Kidney tubule cell (primary cell): Measurements from ENCODE around the gene ELP2.
"Not testable (repeated sequence)": the region's sequence is repeated elsewhere in the genome, so short reads cannot be mapped to it uniquely, and the experiment has no call there.

ENCODE experiments used
- DNase-seq: peaks from one replicate; pipeline ENCODE4 v3.0.0-alpha.2; 2018; ENCODE audit warnings: low spot score

The ELP2 gene, protein sequence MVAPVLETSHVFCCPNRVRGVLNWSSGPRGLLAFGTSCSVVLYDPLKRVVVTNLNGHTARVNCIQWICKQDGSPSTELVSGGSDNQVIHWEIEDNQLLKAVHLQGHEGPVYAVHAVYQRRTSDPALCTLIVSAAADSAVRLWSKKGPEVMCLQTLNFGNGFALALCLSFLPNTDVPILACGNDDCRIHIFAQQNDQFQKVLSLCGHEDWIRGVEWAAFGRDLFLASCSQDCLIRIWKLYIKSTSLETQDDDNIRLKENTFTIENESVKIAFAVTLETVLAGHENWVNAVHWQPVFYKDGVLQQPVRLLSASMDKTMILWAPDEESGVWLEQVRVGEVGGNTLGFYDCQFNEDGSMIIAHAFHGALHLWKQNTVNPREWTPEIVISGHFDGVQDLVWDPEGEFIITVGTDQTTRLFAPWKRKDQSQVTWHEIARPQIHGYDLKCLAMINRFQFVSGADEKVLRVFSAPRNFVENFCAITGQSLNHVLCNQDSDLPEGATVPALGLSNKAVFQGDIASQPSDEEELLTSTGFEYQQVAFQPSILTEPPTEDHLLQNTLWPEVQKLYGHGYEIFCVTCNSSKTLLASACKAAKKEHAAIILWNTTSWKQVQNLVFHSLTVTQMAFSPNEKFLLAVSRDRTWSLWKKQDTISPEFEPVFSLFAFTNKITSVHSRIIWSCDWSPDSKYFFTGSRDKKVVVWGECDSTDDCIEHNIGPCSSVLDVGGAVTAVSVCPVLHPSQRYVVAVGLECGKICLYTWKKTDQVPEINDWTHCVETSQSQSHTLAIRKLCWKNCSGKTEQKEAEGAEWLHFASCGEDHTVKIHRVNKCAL

DNA sequence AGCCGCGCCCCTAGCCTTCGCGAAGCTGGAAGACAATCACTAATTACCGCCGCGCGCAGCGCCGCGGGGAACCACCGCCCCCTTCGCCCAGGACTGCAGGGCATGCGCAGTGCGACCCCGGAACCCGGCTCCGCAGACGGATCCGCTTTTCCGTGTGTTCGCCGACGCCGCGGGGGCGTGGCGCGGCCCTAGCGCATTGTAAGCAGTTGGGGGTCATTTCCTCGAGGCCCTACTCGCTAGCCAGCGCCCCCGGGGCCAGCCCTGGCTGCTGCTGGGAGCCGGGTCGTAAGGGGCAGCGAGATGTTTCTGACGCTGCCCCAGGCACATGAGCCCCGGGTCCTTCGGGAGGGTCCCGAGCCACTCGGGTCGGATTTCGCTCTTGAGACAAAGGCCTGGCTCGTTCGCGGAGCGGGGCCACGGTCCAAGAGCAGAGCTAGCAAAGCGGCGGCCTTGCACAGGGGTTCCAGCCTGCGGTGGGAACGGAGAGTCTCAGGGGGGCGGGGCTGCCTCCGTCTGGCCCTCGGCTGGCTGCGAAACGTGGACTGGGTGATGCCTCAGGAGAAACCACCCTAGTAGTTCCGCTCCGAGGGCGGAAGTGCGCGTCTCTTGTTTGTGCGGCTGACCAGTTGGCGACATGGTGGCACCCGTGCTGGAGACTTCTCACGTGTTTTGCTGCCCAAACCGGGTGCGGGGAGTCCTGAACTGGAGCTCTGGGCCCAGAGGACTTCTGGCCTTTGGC, at the start of gene ELP2, which contains the start of gene SLC39A6:
Gene ELP2, plus strand, starts transcription at position 600 of the 739 bp plus-strand sequence. Its CDS starts 35 bp downstream, at position 635.
Gene SLC39A6, minus strand, starts transcription at position 41 of the 739 bp plus-strand sequence. CDS start 2,333 bp downstream, outside the sequence.
- DNase-seq: peak; percentile 95

DNA sequence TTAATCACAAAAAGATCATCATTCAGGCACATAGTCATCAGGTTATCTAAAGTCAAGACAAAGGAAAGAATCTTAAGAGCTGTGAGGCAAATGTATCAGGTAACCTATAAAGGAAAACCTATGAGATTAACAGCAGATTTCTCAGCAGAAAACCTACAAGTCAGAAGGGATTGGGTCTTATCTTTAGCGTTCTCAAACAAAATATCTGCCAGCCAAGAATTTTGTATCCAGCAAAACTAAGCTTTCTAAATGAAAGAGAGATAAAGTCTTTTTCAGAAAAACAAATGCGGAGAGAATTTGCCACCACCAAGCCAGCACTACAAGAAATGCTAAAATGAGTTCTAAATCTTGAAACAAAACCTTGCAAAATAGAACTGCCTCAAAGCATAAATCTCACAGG, 48.6 kb upstream of the ELP2 start:
- not testable (repeated sequence) for DNase-seq

DNA sequence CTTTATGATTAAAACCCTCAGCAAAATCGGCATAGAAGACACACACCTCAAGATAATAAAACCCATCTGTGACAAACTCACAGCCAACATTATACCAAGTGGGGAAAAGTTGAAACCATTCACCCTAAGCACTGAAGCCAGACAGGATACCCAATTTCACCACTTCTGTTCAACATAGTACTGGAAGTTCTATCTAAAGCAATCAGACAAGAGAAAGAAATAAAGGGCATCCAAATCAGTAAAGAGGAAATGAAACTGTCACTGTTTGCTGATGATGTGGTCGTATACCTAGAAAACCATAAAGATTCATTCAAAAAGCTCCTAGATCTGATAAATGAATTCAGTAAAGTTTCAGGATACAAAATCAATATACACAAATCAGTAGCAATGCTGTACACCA, 46.0 kb upstream of the ELP2 start:
- DNase-seq: no peak

DNA sequence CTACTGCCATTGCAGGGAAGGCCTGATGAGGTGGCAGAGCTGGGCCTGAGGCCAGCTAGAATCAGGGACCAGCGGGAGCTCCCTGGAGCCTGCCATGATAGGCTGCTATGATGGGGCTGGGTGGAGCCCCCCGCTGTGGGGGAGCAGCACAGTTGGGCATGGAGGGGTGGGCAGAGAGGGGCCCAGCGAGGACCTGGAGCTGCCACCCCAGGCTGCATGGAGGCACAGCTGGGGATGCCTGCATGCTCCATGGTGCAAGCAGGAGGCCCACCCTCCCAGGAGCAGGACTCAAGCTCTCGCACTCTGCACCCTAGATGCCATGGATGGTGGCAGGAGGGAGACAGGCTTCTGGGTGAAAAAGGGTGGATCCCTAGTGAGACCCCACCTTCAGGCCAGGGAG, 44.5 kb upstream of the ELP2 start:
- DNase-seq: no peak

DNA sequence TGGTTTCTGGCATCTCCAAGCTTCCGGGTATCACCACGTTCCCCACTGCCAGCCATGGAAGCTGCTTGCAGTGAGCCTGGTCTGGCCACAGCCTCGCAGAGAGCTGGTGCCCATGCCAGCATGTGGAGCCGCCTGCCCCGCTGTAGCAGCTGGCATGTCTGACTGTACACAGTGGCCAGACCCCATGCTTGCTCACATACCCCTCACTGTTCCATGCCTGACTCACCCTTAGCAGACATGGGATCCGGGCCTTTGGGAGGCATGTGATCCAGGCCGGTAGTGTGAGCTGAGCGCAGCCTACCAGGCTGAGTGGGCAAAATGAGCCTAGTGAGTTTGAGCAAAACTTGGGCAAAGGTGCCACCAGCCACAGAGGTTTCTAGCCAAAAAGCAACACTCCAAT, 43.5 kb upstream of the ELP2 start:
- no peak for DNase-seq

DNA sequence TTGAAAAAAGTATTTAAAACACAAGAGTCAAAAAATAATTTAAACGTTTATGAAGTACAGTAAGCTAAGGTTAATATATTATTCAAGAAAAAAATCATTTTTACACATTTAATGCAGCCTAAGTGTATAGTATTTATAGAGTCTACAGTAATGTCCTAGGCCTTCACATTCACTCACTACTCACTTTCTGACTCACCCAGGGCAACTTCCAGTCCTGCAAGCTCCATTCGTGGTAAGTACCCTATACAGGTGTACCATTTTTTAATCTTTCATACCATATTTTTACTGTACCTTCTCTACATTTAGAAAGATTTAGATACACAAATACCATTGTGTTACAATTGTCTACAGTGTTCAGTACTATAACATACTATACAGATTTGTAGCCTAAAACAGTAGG, 41.4 kb upstream of the ELP2 start:
- DNase-seq: peak; percentile 22

DNA sequence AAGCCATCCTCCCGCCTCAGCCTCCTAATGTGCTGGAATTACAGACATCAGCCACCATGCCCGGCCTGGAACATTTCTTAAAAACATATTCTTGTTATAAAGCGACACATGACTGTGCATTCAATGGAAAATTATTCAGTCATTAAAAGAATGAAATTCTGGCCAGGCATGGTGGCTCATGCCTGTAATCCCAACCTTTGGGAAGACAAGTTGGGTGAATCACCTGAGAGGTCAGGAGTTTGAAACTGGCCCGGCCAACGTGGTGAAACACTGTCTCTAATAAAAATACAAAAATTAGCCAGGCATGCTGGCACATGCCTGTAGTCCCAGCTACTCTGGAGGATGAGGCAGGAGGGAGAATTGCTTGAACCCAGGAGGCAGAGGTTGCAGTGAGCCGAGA, 40.7 kb upstream of the ELP2 start:
- DNase-seq: peak; percentile 72

DNA sequence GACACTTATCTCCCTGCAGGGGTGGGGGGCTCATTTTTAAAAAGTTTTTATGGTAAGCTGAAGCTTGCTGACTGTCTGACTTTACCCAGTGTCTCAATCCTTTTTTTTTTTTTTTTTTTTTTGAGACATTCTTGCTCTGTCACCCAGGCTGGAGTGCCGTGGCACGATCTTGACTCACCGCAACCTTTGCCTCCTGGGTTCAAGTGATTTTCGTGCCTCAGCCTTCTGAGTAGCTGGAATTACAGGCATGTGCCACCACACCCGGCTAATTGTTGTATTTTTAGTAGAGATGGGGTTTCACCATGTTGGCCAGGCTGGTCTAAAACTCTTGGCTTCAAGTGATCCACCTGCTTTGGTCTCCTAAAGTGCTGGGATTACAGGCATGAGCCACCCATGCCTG, 37.6 kb upstream of the ELP2 start:
- peak; percentile 66 for DNase-seq

DNA sequence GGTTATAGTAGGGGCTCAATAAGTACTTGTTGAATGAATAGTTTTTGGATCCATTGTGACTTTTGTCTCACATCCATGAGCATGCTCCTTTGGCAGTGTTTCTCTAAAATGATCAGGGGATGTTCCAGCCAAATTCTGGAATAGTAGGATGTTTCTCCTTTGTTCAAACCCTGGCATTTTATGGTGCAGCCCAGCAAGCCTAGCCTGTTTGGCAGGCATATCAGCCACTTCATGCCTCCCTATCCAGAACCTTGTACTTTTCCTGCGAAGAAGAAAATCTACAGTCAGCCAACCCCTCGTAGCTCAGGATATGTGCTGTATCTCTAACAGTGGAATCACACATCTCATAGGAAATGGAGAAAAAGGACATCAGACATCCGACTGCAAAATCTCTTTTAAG, 35.3 kb upstream of the ELP2 start:
- no peak for DNase-seq

DNA sequence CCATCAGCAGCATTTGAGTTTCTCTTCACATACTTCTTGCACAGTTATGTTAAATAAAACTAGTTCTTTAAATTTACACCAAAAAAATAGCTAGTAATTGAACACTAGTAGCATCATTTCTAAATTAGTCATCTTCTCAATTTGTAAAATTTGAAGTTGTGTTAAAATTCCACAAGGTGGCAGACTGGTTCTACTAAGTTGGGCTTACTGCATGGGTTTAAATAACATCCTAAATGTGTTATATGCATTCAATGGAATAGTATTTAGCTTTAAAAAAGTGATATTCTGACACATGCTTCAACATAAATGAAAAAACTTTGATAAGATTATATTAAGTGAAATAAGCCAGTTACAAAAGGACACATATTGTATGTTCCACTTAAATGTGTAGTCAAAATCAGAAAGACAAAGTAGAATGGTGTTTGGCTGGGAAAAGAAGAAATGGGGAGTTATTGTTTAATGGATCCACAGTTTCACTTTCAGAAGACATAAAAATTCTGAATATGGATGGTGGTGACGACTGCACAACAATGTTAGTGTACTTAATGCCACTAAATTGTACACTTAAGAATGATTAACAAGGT, 33.7 kb upstream of the ELP2 start:
- peak; percentile 74 for DNase-seq

DNA sequence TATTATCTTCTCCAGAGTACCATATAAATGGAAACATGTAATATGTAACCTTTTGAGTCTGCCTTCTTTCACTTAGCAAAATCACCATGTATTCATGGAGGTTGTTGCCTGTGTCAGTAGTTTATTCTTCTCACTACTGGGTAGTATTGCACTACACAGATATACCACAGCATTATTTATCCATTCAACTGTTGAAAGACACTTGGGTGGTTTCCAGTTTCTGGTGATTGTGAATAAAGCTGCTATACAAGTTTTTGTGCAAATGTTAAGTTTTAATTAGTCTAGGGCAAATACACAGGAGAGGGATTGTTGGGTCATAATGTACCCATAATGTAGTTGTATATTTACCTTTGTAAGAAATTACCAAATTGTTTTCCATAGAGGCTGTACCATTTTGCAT, 32.7 kb upstream of the ELP2 start:
- no peak for DNase-seq

DNA sequence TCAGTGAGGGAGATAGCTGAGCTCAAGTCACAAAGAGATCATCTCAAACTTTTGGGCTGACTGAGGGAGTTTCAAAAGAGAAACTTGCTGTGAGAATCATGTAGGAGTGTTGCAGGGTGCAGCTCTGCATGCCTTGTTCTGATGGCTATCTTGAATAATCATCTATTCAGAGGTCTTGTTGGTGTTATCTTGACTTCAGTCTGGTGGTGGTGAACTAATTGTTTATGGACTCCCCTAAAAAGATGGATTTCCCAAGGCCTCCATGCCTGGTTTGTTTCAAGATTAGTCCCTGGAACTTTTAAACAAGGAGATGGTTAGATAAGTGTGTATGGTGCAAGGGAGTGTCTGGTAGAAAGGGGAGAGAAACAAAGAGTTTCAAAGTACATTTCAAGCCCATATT, 30.4 kb upstream of the ELP2 start:
- DNase-seq: no peak

DNA sequence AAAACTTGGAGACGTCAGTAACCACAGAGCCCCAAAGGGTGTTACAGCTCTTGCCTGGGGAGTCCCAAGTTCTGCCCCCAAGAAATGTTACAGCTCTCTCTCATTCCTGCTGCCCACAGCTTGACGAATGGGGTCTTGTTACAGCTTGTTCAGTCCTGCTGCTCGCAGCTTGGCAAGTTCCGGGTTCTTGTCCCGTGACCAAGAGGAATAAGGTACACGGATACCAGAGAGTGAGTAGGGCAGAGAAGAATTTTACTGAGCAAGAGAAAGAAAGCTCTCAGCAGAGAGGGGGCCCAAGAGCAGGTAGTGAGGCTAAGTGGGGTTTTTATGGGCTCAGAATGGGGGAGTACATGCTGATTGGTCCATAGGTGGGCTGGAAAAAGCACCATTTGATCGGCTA, 27.8 kb upstream of the ELP2 start:
- no peak for DNase-seq

DNA sequence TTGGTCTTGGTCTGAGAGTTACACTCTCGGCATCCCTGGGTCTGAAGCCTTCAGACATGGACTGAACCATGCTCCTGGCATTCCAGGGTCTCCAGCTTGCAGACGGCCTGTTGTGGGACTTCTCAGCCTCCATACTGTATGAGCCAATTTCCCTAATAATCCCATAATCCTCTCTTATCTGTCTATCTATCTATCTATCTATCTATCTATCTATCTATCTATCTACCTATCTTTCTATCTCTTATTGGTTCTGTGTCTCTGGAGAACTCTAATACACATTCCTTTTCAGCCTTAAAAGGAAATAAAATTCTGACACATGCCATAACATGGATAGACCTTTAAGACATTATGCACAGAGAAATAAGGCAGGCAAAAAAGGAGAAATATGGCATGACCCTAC, 24.9 kb upstream of the ELP2 start:
- no peak for DNase-seq

DNA sequence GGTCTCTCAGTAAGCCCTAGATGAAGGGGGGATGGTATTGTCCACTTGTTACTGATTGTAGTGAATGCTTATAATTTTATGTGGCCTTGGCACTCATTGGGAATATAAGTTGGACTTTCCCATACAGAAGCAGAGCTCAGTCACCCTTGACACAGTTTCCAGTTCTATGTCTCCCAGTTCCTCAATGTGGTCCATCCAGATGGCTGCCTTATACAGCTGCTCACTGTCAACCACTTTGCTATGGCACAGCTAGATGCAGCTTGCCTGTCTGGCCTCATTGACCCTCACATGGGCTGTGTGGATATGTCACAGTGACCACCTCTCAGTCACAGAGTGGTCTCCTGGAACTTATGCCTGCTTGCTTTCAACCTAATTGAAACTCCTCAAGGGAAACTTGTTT, 22.2 kb upstream of the ELP2 start:
- DNase-seq: no peak

DNA sequence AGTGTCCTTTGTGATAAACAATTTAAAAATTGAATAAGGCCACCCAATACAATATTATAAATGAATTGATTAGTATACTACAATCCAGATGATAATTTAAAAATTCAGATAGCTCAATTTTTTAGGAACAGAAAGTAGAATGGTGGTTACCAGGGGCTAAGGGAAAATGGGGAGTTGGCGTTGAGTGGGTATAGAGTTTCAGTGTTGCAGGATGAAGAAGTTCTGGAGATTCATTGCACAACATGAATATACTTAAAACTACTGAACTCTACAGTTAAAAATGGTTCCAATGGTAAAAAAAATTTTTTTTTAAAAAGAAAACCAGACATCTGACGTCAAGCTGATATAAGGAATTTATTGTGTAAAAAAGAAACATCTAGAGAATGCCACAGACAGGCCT, 21.5 kb upstream of the ELP2 start:
- DNase-seq: no peak

DNA sequence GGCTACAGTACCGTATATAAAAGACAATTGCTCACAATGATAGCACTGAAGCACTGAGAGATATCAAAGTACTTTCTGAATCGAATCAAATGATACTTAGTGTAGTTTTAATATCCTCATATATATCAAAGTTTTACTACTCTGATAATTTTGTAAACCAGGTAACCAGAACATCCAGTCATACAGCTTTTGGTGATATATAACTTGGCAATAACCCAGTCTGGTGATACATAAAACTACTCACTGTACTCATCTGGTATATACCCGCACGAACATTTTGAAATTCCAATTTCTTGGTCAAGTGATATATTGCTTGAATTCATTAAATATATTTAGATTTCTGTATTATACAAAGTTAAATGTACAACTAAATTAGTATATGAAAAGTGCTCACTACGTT, 21.1 kb upstream of the ELP2 start:
- DNase-seq: no peak

DNA sequence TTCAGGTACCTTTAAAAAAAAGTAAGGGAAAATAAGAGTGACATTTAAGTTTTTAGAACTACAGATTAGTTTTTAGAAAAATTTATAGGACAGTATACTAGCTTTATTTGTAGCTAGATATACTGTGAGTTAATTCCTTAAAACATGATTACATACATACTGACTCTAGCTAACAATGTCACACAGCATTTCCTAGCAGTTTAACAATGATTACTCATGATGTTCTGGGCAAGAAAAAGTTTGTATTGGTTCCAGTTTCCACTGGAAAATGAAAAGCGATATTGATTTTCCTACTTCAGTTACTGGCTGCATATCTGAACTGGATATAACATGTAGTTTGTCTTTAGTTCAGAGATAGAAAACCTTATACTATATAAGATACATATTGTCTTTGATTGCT, 20.0 kb upstream of the ELP2 start:
- DNase-seq: no peak

DNA sequence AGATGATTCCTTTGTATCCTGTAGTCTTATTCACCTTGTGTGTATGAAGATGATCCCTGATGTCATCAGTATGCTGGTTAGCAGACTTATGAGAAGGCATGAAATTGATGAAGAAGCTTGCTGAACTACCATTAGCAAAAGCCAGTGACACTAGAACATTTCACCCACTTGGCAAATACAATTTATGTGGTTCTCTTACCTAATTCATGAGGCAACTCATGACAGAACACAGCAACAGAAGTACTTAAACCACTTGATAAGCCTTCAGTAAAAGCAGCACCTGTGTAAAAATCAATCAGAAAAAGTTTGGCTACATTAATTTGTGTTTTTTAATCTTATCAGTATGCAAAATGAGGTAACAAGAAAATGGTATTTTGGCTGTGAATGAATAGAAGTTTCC, 17.4 kb upstream of the ELP2 start:
- DNase-seq: no peak

DNA sequence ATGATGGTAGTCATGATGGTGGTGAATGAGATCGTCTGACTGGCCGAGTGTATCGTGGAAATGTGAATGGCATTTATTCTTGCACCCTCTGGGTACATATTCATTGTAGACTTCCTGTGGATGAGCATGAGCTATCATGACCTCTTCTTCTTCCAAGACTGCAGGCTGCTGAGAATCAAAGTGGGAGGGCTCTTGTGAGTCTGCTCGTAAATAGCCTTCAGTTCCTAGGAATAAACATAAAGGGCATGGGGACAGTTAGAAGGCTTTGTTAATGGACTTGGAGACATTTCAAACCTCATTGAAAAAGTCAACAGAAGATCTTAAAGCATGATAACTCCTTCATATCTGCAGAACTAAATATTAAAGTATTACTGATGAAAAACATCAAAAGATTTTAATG, 15.4 kb upstream of the ELP2 start:
- DNase-seq: no peak

DNA sequence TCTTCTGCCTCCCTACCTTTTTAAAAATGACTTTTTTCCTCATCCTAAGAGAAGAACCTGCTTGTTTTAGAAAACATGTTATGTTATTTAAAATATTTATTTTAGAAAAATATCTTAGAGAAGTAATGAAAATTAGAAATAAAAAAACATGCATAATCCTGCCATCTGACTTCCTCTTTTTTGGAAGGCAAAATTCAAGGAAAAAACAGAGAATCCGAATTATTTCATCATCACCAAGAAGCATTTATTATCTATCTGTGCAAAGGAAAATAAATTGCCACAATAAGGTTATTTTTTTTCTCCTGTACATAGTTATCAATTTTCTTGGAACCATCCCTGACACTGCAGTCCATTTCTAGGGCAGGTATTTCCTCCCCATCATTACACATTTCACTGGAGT, 15.0 kb upstream of the ELP2 start:
- no peak for DNase-seq

DNA sequence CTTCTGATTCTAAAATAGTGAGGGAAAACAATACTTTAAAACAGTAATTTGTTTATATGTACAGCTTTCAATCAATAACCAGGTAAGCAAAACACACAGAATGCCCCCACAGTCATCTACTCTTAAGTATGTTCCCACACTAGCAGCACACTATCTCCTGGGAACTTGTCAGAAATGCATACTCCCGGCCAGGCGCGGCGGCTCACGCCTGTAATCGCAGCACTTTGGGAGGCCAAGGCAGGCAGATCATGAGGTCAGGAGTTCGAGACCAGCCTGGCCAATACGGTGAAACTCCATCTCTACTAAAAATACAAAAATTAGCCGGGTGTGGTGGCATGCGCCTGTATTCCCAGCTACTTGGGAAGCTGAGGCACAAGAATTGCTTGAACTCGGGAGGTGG, 12.9 kb upstream of the ELP2 start:
- not testable (repeated sequence) for DNase-seq
